ENCODE data around the gene TRIP10.
"Not testable (repeated sequence)": the region's sequence is repeated elsewhere in the genome, so short reads cannot be mapped to it uniquely, and the experiment has no call there.

Gene TRIP10

GRCh38 chr19:6743714-6744380 is 4.4 kb downstream of the TRIP10 start:
- no peak for DNase-seq (ENCODE audit: low spot score)

DNA sequence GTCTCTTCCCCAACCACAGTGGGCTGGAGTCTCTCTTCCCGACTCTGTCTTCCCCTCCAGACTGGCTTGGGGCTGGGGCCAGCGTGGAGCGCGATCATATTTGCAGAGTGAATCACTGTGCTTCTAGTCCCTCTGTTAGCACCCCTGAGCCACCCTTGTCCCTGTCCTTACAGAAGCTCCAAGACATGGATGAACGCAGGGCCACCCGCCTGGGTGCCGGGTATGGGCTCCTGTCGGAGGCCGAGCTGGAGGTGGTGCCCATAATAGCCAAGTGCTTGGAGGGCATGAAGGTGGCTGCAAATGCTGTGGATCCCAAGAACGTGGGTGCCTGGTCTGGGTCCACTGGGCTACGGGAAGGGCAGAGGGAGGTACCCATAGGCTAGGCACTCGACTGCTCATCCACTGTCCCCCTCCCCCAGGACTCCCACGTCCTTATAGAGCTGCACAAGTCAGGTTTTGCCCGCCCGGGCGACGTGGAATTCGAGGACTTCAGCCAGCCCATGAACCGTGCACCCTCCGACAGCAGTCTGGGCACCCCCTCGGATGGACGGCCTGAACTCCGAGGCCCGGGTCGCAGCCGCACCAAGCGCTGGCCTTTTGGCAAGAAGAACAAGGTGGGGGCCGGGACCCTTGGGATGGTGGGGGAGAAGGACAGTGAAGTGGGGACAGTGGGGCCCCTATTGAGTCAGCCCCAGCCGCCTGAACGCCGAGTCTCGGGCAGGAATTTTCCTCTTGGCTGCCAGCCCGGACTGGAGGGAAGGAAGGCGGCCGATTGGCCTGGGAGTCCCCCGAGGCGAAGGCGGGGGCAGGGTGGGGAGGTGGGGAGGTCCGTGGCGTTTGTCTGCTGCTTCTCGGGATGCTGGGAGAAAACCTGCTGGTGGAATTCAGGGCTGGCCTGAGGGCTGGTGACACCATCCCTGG is 5.2 kb downstream of the TRIP10 start:
- peak; percentile 95 for DNase-seq (ENCODE audit: low spot score)

GRCh38 chr19:6745965-6746364 is 6.5 kb downstream of the TRIP10 start:
- DNase-seq (ENCODE audit: low spot score): no peak

DNA sequence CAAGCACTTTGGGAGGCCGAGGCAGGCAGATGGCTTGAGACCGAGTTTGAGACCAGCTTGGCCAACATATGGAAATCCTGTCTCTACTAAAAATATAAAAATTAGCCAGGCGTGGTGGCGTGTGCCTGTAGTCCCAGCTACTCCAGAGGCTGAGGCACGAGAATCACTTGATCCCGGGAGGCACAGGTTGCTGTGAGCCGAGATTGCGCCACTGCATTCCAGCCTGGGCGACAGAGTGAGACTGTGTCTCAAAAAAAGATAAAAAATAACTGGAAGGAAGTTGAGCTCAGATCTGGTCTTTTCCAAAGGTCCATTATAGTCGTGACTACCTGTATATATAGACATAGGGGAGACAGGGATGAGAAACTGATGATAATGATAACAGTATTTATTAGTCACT is 9.1 kb downstream of the TRIP10 start:
- DNase-seq (ENCODE audit: low spot score): not testable (repeated sequence)

GRCh38 chr19:6750062-6750461 is 10.6 kb downstream of the TRIP10 start:
- no peak for DNase-seq (ENCODE audit: low spot score)

DNA sequence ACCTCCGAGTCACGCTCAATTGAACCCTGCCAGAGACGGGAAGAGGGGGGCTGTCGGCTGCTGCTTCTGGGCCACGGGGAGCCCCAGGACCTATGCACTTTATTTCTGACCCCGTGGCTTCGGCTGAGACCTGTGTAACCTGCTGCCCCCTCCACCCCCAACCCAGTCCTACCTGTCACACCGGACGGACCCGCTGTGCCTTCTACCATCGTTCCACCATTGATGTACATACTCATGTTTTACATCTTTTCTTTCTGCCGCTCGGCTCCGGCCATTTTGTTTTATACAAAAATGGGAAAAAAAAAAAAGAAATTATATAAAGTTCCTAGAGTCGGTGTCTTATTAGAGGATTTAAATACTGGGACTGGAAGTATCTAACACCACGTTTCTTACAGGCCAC is 11.7 kb downstream of the TRIP10 start:
- DNase-seq (ENCODE audit: low spot score): no peak

DNA sequence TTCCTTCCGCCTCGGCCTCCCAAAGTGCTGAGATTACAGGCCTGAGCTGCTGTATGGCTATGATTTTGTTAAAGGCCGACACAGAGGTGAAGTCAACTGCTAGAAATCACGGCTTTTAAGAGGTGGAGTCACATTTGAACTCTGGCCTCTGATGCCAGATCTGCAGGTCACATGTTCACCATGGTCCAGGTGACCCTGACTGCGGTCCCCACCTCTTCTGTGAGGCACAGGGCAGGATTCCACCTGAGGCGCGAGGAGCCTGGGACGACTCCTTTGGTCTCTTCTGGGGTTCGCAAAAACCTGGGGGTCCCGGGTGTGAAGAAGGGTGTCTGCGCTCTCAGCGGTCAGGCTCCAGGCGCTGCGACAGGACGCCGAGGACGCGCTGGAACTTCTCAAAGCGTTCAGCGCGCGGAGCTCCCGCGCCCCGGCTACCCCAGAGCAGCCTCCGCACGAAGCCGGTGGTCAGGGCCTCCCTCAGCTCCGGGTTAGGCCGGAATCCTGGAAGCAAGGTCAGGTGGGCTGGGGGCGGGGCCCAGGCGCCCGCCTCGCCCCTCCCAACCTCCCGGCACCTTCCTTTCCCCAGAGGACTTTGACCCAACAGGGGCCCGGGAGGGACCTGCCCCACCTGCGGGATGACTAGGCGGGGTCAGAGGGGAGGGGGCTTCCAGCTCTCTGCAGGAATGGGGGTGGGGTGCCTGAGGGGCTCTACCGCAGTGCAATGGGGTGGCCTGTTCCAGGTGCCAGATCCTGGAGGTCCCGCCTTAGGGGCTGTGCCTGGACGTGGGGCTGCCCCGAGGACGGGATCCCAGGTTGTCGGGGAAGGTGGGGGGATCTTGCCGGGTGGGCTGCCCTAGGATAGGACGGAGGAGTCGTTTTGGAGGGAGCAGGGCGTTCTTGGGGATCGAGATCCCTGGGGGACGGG is 13.0 kb downstream of the TRIP10 start:
- no peak for DNase-seq (ENCODE audit: low spot score)

DNA sequence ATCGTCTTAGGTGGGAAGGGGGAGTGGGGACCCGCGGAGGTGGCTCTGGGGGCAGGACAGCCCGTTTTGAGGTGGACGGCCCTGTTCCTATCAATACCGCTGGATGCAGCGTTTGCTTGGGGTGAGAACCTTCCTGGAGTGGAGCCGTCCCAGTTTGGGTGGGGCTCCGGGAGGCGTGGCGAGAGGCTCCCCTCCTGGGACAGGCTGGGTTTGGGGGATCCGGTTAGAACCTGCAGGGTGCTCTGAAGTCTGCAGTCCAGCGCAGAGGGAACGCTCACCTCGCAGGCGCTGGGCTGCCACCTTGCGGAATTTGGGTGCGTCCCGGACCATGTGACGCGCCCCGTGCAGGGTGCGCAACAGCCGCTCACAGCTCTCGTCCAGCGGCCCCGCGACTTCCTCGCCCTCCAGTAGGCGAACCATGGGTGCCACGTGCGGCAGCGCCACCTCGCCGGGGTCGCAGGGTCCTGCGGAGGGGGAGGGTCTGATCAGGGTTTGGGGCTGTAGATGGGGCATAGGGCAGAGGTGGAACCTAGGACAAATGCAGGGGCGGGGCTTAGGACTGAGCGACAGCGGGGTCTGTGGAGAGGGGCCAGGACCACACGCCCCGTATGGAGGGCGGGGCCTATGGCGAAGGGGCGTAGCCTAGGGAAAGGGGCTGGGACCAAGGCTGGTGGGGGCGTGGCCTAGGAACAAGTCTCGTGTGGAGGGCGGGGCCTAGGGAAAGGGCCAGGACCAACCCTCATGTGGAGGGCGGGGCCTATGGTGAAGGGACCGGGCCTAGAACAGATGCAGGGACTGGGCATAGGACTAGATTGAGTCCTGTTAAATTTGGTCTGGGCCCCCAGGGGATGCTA is 13.9 kb downstream of the TRIP10 start:
- DNase-seq (ENCODE audit: low spot score): peak; percentile 85

GRCh38 chr19:6754136-6754535 is 14.7 kb downstream of the TRIP10 start:
- no peak for DNase-seq (ENCODE audit: low spot score)

- no peak for DNase-seq (ENCODE audit: low spot score)
These were observed 15.4 kb downstream of the TRIP10 start for GRCh38 chr19:6754653-6755463.

- DNase-seq (ENCODE audit: low spot score): no peak
These were observed 21.1 kb downstream of the TRIP10 start for GRCh38 chr19:6760606-6761005.

DNA sequence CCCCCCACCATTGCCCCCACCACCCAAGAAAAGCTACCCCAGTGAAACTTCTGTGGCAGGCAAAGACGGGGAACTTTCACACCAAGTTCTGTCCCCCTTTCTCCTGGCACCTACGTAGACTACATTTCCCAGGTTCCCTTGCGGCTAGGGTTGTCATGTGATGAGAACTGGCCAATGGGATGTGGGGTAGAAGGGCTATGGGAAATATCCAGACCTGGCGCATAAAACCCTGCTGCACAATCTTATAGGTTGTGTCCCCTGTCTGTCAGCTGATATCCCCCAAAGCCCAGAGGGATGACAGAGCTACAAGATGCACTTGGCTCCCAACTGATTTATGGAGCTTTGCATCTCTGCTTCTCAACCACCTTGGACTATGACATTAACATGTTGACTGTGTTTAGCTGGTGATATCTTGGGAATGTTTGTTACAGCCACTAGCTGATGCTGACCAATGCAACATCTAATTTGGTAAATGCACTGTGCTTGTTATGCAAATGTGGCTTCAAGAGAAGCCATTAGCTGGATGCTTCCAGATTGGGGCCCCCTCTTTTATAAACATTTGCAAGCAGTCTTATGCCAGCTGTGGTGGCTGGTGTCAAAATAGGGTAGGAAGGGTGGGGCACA is 21.7 kb downstream of the TRIP10 start:
- peak; percentile 37 for DNase-seq (ENCODE audit: low spot score)

DNA sequence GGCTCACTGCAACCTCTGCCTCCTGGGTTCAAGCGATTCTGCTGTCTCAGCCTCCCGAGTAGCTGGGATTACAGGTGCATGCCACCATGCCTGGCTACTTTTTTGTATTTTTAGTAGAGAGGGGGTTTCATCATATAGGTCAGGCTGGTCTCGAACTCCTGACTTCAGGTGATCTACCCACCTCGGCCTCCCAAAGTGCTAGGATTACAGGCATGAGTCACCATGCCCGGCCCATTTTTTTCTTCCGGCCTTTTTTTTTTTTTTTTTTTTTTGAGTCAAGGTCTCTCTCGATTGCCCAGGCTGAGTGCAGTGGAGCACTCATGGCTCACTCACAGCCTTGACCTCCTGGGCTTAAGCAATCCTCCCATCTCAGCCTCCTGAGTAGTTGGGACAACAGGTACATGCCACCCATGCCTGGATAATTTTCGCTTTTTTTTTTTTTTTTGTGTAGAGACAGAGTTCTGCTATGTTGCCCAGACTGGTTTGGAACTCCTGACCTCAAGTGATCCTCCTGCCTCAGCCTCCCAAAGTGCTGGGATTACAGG is 22.8 kb downstream of the TRIP10 start:
- not testable (repeated sequence) for DNase-seq (ENCODE audit: low spot score)

DNA sequence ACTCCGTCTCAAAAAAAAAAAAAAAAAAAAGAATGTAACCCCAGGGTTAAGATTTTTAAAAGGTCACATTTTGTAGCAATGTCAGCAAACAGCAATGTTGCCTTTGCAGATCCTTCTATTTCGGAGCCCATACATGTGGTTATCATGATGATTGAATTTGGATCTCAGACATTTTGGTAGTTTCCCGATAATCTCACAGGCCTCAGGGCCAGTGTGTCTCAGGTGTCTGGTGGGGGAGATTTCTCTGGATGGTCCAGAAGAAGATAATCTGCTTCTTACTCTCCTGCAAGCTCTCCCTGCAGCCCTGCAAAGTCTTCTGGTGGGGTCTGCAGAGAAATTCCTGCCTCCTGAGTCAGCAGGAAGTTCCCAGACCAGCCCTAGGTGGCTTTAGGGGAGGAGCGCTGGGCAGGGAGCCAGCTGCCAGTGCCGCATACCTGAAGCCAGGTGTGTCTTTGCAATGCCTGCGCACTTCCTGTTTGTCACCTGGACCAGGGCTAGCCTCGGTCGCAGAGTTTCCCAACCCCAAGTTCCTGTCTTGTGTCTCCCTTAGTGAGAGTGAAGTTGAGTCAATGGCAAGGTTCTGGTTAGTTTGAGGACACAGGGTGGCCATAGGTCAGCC is 26.4 kb downstream of the TRIP10 start:
- DNase-seq (ENCODE audit: low spot score): no peak

GRCh38 chr19:6766357-6767080 is 27.0 kb downstream of the TRIP10 start:
- no peak for DNase-seq (ENCODE audit: low spot score)

GRCh38 chr19:6767081-6767356 is 27.5 kb downstream of the TRIP10 start:
- no peak for DNase-seq (ENCODE audit: low spot score)

- no peak for DNase-seq (ENCODE audit: low spot score)
These were observed 28.1 kb downstream of the TRIP10 start, which contains the start of gene SH2D3A for GRCh38 chr19:6767357-6768235. TSS of gene SH2D3A (minus strand) at chr19:6767435. CDS start at chr19:6763748, 3,687 bp downstream.

Measured in AG08395 (cell line).